ENCODE data around the gene SLC44A1. TPM values are rescaled to one million over a fixed set of nuclear protein-coding genes. Genes with fewer than 3 reads are reported as not detected.

The SLC44A1 gene
- 49.5 TPM for total RNA-seq

DNA sequence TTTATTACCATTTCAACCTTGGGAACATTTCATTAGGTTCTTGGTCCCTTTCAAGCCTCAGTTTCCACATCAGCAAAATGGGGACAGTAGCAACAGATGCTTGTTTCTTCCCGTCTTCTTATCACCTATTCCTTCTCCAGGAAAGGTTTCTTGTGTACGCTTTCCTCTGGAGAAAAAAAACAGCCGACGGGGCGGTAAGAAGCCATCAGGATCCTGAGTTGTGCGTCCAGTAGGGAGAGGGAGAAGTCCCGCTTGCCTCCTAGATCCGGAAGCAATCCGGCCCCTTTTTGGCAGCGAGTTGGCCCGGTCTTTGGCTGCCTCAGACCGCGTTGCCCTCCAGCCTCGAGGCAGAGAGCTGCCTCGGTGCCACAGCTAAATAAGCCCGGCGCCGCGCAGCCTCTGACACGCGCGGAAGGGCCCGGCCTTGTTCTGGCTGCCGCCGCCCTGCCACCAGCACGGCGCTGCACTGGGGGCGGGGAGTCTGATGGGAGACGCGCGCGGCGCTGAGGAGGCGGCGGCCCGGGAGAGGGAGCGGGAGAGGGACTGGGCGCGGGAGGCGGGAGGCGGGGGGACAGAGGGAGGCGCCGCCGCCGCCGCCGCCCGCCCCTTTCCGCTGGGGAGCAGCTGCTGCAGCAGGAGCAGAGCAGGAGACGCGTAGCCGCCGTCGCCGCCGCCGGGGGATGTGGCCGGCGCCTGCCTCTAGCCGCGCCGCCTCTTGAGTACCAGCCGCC is at the start of gene SLC44A1:
Gene SLC44A1, plus strand, starts transcription at position 649 of the 731 bp plus-strand sequence. CDS start 218 bp downstream, outside the sequence.
- ATAC-seq, result peak; percentile 98

DNA sequence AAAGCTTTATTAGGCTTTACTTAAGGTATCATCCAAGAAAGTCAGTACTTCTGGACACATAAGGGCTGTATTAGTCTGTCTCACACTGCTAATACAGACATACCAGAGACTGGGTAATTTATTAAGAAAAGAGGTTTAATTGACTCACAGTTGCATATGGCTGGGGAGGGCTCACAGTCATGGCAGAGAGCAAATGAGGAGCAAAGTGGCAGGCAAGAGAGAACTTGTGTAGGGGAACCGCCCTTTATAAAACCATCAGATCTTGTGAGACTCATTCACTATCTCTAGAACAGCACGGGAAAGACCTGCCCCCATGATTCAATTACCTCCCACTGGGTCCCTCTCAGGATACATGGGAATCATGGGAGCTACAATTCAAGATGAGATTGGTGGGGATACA is 49.2 kb upstream of the SLC44A1 start:
- ATAC-seq, result no peak

DNA sequence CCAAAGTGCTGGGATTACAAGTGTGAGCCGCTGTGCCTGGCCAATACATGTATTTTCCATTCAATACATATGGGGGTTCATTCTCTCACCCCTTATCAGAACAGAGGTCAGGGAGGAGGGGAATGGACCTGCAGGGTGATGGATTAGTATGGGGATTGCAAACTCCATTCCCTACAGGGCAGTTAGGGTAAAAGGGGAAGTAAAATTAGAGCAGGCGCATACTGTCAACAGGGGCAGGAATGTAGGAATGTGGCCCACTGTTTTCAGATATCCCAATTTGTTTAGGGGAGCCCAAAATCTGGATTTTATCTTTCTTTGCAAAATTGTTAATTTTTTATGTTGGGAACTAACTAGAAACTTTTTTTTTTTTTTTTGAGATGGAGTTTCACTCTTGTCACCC is 46.4 kb upstream of the SLC44A1 start:
- no peak for ATAC-seq

DNA sequence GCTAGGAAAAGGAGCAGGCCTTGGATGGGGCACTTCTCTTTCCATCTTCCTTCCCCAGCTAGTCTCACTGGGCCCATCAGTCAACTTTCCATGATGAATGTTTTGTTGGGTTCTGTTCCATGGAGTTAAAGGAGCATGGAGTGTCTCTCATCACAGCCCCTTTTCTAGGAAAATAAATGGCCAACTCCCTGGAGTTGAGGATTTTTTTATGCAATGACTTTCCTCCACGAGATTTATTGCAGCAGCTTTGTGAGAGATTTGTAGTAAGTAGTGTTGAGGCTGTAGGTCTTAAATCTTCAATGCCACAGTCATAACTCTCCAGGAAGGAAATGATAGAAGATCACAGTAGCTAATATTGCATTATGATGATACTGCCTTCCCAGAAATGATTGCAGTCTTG is 45.6 kb upstream of the SLC44A1 start:
- ATAC-seq, result no peak

DNA sequence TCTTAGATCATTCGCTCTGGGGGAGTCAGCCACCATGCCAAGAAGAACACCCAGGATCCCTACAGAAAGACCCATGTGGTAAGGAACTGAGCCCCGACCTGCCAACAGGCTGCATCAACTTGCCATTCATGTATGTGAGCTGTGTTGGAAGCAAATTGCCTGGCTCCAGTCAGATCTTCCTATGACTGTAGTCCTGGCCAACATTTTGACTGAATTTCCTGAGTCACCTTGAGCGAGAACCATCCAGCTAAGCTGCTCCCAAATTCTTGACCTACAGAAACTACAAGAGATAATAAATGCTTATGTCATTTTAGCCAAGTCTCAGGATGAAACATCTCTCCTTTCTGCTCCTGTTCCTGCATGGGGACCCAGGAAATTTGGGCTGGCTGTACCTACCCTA is 40.0 kb upstream of the SLC44A1 start:
- no peak for ATAC-seq

DNA sequence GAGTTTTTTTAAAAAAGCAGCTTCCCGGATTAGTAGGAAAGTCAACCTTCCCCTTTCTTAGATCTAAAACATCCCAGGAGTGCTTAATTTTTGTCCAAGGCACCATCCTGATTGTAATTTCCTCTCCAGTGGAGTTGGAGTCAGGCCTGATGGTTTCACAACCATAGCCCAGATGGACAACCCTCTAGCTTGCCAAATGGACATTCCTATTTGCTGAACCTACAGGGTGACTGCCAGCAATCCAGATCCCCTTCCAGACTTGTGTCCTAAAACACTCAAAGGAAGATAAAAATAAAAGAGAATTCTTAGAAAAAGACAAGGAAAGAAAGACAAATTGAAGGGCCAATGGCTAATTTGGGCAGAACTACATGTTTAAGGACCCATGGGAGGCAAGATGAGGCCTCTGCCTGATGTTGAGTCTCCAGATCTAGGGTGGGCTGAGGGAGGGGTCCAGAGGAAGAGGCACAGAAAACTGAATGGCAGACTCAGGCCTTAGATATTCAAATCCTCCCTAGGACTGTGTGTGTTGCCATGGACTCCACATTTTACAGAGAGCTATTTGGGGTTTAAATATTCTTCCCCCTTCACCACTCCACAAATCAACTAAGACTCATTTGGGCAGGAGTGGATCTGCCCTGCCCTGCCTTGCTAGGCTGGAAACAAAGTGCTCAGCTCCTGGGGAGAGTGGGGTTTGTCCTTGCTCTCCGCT is 38.5 kb upstream of the SLC44A1 start:
- no peak for ATAC-seq

DNA sequence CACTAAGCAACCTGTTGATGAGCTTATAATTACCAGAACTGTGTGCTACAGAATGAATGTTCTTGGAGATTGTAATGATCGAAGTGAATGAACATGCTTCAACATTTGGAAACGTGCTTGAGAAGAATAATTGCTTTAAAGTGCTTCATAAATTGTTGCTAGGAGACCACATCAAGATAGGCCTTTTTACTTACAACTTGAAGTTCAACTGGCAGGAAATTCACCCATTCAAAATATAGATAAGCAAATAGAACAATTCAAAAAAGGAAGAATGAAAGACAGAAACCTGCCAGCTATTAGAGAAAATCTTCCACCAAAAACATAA is 38.0 kb upstream of the SLC44A1 start:
- ATAC-seq, result no peak

DNA sequence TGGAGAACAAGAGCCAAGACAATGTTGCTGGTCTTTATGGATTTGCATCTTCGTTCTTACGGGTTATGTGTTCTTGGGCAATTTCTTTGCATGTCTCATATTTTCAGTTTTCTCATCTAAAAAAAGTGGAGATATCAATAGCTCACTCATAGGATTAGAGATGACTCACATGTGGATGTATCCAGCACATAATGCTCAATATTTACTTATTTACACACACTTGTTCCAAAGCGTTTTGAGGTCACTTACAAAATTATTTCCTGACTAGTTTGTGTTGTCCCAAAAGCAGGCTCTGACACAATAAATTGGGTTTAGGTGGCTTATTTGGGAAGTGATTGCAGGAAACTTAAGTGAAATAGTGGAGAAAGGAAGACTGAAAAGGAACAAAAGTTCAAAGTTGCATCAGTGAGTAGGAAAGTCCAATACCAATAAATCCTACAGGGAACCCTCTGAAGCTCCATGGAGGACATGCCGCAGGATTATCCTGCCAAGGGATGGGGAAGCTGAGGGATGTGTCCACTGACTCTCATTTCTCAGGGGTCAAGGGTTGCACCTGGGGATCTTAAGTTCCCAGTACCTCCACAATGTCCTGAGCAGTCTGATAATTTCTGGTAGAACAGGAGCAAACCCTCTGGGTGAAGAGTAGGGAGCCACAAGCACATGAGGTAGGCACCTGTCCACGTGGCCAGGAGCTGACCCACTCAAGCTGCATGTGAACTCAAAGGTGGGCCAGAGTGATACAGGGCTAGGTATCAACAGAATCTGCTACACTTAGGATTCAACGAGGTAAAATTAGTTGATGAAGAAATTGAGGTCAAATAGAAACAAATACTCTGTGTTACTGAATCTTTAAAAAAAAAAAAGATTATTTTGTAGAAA is 37.4 kb upstream of the SLC44A1 start:
- ATAC-seq, result no peak

DNA sequence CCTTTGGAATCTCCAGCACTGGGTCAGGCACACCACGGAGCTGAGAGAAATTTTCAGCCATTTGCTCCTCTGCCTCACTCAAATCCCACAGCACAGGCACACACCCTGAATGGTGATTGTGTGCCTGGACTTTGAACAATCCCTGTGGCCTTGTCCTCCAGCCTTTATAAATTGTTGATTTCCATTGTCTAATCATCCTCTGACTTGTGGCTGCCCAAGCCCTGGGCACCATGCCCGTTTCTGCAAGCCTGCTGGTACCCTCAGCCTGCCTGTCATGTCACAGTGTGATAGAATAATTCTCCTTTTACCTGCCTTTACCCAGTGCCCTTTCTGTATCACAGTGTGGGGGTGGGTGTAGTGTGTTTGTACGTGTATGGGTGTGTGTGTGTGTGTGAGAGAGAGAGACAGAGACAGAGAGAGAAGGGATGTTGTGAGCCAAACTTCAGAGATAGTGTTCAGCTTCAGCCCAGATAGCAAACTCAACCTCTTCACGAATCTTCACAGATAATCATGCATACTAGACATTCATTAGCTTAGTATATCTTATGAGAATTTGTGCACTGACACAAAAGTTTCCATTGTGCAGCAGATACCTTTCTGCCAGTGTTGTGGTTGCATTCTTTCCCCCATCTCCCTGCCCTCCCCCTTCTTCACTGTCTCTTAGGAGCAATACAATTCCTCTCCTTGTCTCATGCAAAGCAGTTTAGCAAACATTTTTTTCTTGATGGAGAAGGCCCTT is 27.8 kb upstream of the SLC44A1 start:
- no peak for ATAC-seq

DNA sequence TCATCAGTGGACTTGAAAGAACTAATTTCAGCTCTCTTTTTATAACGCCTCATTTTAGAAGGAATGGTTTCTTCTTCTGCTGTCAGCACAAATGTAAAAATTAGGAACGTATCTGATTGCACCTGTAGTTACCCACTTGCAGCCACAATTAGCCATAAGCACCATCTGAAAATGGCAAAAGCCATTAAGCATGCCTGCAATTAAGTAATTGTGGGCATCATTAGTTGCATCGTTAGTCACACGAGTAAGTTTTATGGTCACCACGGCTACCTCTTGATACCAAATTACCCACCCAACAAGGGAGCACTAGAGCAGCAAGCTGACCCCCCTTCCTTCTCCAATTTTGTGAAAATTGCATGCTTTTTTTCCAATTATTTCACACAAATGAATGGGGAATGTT is 25.8 kb upstream of the SLC44A1 start:
- no peak for ATAC-seq

DNA sequence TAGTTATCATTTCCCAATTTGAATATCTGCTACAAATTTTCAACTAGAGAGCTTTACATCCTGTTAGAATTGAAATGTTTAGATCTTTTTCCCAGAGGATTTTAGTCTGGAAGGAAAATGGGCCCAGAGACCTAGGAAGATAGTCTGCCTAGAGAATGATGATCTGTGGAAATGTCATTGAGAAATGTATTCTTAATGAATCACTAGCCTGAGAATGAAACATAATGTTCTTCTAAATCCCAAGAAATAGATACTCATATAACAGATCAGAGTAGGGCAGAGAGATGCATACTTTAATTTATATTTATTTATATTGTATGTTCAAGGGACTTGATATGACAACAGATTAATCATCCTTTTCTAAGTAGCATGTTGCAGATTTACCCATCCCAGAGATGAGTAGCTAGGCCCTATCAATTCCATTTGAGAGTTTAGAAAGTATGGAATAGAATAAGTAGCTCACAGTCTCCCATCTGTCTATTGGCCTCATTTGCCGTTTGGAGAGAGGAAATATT is 25.1 kb upstream of the SLC44A1 start:
- no peak for ATAC-seq

DNA sequence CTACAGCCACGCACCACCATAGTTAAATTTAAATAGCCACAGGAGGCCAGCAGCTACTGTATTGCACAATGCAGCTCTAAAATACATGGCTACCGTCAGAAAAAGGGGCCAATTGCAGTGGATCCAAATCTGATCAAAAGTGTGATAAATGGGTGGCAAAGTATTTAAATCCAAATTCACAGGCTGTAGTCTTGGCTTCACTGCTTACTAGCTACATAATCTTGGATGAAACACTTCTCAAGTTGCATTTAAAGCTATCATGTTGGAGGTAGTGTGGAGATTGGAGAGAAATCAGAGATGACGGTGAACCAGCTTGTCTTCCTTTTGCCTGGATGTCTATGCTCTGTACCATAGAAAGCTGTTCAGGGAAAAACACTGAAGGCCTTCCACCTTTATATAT is 24.0 kb upstream of the SLC44A1 start:
- ATAC-seq, result no peak

DNA sequence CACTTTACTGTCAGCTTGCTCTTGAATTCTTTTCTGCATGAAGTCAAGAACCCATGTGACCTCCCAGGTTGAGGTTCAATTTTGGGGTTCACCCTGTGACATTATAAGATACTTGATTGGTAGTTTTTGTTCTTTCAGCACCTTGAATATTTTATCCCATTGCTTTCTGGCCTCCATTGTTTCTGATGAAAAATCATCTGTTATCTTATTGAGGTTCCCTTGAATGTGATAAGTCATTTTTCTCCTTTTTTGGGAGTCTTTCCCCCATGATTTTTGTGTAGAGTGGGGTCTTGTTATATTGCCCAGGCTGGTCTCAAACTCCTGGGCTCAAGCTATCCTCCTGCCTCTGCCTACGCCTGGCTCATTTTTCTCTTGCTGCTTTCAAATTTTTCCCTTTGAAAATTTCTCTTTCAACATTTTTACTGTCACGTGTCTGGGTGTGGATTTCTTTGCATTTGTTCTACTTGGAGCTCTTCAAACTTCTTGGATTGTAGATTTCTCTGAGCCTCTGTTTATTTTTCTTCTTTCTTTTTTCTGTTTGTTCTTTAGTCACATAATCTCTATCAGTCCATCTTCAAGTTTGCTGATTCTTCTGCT is 20.8 kb upstream of the SLC44A1 start:
- ATAC-seq, result no peak

DNA sequence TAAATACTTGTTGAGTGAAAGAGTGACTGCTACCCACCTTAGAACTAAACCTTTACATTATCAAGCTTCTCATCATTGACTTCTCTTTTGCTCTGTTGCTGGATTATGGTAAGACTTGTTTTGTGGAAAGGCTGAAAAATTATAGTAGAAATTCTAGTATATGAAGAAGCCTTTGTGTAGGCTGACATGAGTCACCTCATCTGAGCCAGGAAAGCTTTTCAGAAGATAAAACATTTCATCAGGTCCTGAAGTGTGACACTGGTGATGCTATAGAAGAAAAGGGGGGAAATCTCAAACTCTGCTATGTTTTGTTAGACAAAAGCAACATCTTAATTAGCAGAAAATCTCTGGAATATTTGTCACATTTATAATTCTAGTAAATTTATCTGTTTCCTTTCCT is 18.4 kb upstream of the SLC44A1 start:
- no peak for ATAC-seq

DNA sequence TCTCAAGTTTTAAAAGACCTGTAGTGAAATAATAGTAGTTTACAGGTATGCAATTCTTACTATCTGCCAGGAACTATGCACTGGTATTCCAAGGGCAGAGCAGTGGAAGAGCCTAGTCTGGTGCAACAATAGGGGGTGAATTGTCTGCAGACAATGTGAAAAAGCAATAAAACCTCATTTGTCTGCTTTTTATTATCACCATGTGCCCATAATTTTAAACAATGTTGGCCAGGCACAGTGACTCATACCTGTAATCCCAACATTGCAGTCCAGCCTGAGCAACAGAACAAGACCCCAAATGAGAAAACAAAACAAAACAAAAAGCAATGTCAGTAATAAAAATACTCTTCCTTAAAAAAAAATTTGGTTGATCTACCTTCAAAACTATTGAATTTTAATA is 12.2 kb upstream of the SLC44A1 start:
- no peak for ATAC-seq

DNA sequence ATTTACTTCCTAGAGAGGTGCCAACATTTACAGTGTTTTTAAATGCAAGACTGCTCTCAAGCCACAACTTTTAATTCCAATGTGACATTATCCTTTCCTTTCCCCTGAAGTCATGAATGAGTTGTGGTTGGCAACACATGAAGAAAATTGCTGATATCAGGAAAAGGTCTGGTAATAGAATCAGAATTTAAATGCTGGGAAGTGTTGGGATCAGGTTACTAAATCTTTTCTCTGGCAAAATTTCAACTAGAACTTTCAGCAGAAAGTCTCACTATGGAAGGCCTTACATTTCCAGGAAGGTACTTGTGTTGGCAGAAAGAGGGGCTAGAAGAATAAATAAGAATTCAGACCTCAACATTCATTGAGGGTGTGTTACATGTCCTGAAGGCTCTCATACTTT is 10.6 kb upstream of the SLC44A1 start:
- ATAC-seq, result no peak

DNA sequence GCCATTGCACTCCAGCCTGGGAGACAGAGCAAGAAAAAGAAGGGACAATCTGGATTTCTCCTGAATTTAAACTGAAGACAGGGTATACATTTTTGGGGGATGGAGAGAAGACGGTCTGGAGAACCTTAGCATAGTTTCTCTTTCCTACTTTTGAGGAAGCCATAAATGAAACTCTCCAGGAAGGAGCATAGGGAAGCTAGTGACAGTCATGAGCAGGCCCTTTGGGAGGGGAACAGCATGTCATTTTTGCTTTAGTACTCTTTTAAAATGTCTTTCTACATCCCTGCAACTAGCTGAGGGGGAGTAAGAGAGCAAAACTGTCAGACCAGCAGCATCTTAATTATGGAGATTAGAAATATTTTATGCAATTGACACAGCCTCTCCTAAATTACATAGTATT is 8.2 kb upstream of the SLC44A1 start:
- no peak for ATAC-seq

DNA sequence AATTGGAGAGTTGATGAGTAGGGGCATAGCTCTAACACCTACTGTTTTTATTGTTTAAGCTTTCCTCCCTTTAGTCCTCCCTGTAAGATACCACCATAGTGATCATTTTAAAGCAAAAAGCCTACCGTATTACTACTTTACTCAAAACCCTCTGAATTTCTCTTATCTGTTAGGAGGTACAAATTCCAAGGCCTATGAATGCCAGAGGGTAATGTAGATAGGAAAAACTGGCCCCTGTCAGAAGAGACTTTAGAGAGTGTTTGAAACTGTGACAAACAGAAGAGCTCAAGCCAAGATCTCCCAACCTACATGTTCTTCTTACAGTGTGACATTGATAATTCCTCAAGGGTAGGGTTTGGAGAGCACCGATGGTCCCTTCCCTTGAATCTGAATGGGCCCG is 7.2 kb upstream of the SLC44A1 start:
- no peak for ATAC-seq

DNA sequence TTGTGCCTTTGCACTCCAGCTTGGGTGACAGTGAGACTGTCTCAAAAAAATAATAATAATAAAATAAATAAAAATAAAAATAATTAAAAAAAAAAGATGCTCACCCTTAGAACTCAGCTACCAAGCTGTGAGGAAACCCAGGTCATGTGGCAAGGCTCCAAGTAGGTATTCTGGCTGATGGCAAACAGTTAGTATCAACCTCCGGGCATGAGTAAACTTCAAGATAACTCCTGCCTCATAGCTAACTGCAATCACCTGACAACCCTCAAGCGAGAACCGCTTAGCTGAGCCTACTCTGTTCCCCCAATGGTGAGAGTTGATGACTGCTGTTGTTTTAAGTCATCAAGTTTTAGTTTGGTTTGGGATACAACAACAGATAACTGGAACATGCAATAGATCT is 6.1 kb upstream of the SLC44A1 start:
- no peak for ATAC-seq

DNA sequence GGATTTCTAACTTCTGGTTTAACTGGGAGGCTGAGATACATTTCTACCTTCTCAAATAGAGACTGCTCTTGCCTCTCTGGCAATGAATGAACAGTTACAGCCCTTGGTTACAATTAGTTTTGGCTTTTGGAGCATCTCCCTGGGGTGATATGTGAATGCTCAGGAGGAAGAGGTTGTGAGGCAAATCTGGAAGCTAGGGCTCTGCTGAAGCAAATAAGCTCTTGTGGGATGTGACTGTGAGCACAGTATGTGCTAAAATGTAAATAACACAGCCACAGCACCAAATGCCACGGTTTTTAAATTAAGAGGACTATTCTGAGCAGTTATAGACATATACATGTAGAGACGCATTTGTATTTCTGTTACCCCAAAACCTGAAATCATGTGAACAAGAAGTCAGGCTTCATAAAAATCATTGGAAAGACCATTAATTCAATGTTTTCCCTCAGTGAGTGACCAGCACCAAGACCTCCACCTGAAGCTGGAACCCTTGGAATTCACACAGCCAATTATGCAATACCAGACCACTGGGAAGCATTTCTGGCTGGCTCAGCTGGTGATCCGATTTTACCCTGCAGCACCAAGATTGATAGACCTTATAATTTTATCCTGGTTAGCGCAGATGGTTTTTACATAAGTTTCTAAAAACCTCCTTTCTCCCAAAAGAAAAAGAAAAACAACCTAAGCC is 3.0 kb upstream of the SLC44A1 start:
- no peak for ATAC-seq

DNA sequence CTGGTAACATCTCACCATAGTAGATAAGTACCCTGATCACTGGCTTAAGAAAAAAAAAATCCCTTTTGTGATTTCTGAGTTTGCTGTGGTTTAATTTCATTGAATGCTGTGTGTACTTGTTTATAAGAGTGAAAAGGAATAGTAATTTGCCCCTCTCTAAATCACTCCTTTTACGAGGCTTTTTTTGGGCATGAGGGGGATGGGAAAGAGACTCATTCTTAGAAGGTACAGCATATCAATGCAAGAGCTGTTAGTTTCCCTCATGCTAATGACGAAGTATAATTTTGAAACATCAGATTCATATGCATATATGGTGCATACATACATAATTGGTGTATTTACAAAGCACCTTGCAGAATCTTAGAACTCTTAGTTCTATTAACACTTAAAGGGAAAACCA is 2.4 kb upstream of the SLC44A1 start:
- no peak for ATAC-seq

DNA sequence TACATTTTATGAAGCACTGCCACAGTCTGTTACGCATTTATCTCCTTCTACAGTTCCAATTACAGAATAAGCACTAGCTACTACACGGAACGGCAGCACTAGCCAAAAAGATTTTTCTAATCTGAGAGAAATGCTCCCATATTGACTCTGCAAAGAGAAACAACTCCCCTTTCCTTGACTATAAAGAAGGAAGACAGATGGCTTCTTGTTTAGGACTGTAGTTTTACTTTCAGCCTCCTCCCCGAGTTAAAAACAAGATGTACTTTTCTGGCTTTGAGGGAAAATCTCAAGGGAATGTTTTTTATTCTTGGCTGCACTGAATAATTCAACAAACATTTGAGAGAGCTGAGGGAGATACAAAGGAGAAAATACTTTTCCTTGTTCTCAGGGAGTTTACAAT is 1.9 kb upstream of the SLC44A1 start:
- no peak for ATAC-seq

Data from esophagus mucosa (tissue), 1 donor.